ENCODE measurements around the gene UBE2L3. TPM values are rescaled to one million over a fixed set of nuclear protein-coding genes. Genes with fewer than 3 reads are reported as not detected.
"Not testable (repeated sequence)": the region's sequence is repeated elsewhere in the genome, so short reads cannot be mapped to it uniquely, and the experiment has no call there.

UBE2L3 gene
- total and polyA plus RNA-seq, 7 donors: 36.1 to 87.2 (median 50.7) TPM

GRCh38 chr22:21591695-21592094, 24.2 kb downstream of the UBE2L3 start:
- Histone ChIP-seq H3K4me1 (peaks cover 0 to 65% (median 44%) of the 10 kb centered on the region in 4 donors), H3K27ac (no peak overlapping the region), H3K27me3 (no peaks in the 10 kb centered on the region), H3K36me3 (peaks cover 5 to 43% (median 18%) of the 10 kb centered on the region in 4 donors), H3K4me3 (no peak overlapping the region), H3K9me3 (no peaks in the 10 kb centered on the region)
- no peak for TF ChIP-seq POLR2AphosphoS5 (IDR thresholded peaks at IDR 0.05)
- no peak for TF ChIP-seq EP300 (IDR thresholded peaks at IDR 0.05)
- no peak for TF ChIP-seq CTCF (IDR thresholded peaks at IDR 0.05)
- no peak for TF ChIP-seq POLR2A (IDR thresholded peaks at IDR 0.05)
- WGBS, 2 donors: 74 to 81% methylated on average over 9 of the region's 9 CpGs
- intact Hi-C loops (cut with DNase I): no loop called here
- DNase-seq: no peak

GRCh38 chr22:21592422-21592821, 24.9 kb downstream of the UBE2L3 start:
- Histone ChIP-seq H3K9me3 (no peaks in the 10 kb centered on the region), H3K36me3 (peaks cover 5 to 51% (median 18%) of the 10 kb centered on the region in 4 donors), H3K27ac (no peak overlapping the region), H3K4me3 (no peak overlapping the region), H3K27me3 (no peaks in the 10 kb centered on the region), H3K4me1 (peaks cover 0 to 61% (median 41%) of the 10 kb centered on the region in 4 donors)
- DNase-seq: no peak
- WGBS, 2 donors: 90 to 91% methylated on average over 3 of the region's 3 CpGs
- intact Hi-C loops (cut with DNase I): no loop called here
- TF ChIP-seq POLR2A (IDR thresholded peaks at IDR 0.05) (no peak), POLR2AphosphoS5 (IDR thresholded peaks at IDR 0.05) (no peak), CTCF (IDR thresholded peaks at IDR 0.05) (no peak), EP300 (IDR thresholded peaks at IDR 0.05) (no peak)

GRCh38 chr22:21593406-21594232, 26.1 kb downstream of the UBE2L3 start:
- intact Hi-C loops (cut with DNase I): no loop called here
- WGBS, 2 donors: 77 to 87% methylated on average over 11 of the region's 11 CpGs
- Histone ChIP-seq H3K27me3 (no peaks in the 10 kb centered on the region), H3K4me3 (no peak overlapping the region), H3K4me1 (peaks cover 0 to 49% (median 30%) of the 10 kb centered on the region in 4 donors), H3K36me3 (peaks cover 5 to 51% (median 18%) of the 10 kb centered on the region in 4 donors), H3K9me3 (no peaks in the 10 kb centered on the region), H3K27ac (no peak overlapping the region)
- no peak for TF ChIP-seq POLR2A (IDR thresholded peaks at IDR 0.05)
- TF ChIP-seq CTCF (IDR thresholded peaks at IDR 0.05): peak in 1 of 4 experiments; percentile 6
- no peak for DNase-seq

GRCh38 chr22:21594865-21595452, 27.4 kb downstream of the UBE2L3 start:
- intact Hi-C loops (cut with DNase I): no loop called here
- WGBS, 2 donors: 88 to 91% methylated on average over 5 of the region's 5 CpGs
- peaks cover 0 to 40% (median 26%) of the 10 kb centered on the region in 4 donors for H3K4me1 ChIP-seq

GRCh38 chr22:21596356-21597135, 29.0 kb downstream of the UBE2L3 start:
- H3K27me3 ChIP-seq; DNase-seq; intact Hi-C loops (cut with DNase I); H3K4me3 ChIP-seq; H3K9me3 ChIP-seq; H3K27ac ChIP-seq: not testable (repeated sequence)
- Histone ChIP-seq H3K36me3 (peaks cover 5 to 51% (median 18%) of the 10 kb centered on the region in 4 donors), H3K4me1 (peaks cover 0 to 25% (median 15%) of the 10 kb centered on the region in 4 donors)
- WGBS, 2 donors: 95 to 96% methylated on average over 13 of the region's 13 CpGs

More at GRCh38 chr22:21594865-21595452, 27.4 kb downstream of the UBE2L3 start:
- TF ChIP-seq CTCF (IDR thresholded peaks at IDR 0.05) (no peak), EP300 (IDR thresholded peaks at IDR 0.05) (no peak), POLR2A (IDR thresholded peaks at IDR 0.05) (no peak), POLR2AphosphoS5 (IDR thresholded peaks at IDR 0.05) (no peak)
- no peak overlapping the region for H3K27ac ChIP-seq
- H3K4me3 ChIP-seq: no peak overlapping the region
- H3K36me3 ChIP-seq: peaks cover 5 to 51% (median 18%) of the 10 kb centered on the region in 4 donors
- H3K9me3 ChIP-seq: no peaks in the 10 kb centered on the region
- DNase-seq: no peak
- H3K27me3 ChIP-seq: no peaks in the 10 kb centered on the region

Data from sigmoid colon (tissue), 7 donors.